ENCODE measurements around the gene COMMD3. TPM values are rescaled to one million over a fixed set of nuclear protein-coding genes. Genes with fewer than 3 reads are reported as not detected.
A peak's percentile ranks its signal among the peaks of the same experiment; 100 is the strongest.

COMMD3 gene
- total and polyA plus RNA-seq, 9 of the 15 experiments (the other 6 are each of a cell fraction or from before 2014, with no cell fraction given), result 50.7 to 217 (median 80.1) TPM

- no peak for TF ChIP-seq BCLAF1 (IDR thresholded peaks at IDR 0.05; ENCODE audit: borderline replicate concordance in 1 of 2, control insufficient read depth in 1 of 2, low read depth in 2 of 2, low read length in 1 of 2)
- TF ChIP-seq YY1 (IDR thresholded peaks at IDR 0.05; ENCODE audit: borderline replicate concordance in 1 of 3, control insufficient read depth in 1 of 3, extremely low read depth in 1 of 3, insufficient read depth in 3 of 3, insufficient read length in 1 of 3, insufficient replicate concordance in 2 of 3, low read depth in 1 of 3, low read length in 2 of 3), result peak in 2 of 3 experiments; percentile 54 to 73
- peak; percentile 91 for TF ChIP-seq RBBP5 (IDR thresholded peaks at IDR 0.05; ENCODE audit: borderline replicate concordance, insufficient read depth, low read length, poor library complexity, severe bottlenecking)
- peak; percentile 26; the same call in 1 of the 2 replicates for TF ChIP-seq KDM2B (CRISPR knock-in tag; IDR thresholded peaks at IDR 0.05)
- no peak for TF ChIP-seq TCF15 (CRISPR knock-in tag; IDR thresholded peaks at IDR 0.05)
- no peak for TF ChIP-seq NR2F6 (CRISPR knock-in tag; IDR thresholded peaks at IDR 0.05)
- TF ChIP-seq ZNF445 (CRISPR knock-in tag; IDR thresholded peaks at IDR 0.05; ENCODE audit: low read depth), result no peak
- TF ChIP-seq L3MBTL2 (IDR thresholded peaks at IDR 0.05), result peak; percentile 66
- no peak for TF ChIP-seq MBD1 (CRISPR knock-in tag; IDR thresholded peaks at IDR 0.05)
- no peak for TF ChIP-seq POLR3G (IDR thresholded peaks at IDR 0.05; ENCODE audit: extremely low read depth, insufficient read length, insufficient replicate concordance)
- TF ChIP-seq CXXC5 (CRISPR knock-in tag; IDR thresholded peaks at IDR 0.05), result peak; percentile 93
- no peak for TF ChIP-seq CUX1 (CRISPR knock-in tag; IDR thresholded peaks at IDR 0.05)
- no peak for TF ChIP-seq ARID2 (IDR thresholded peaks at IDR 0.05)
Observed at GRCh38 chr10:22316286-22317075, at the start of gene COMMD3 (continued).

All from K562 (cell line).